OCI-LY7 (cell line): ENCODE measurements around the gene NFATC3. TPM values are rescaled to one million over a fixed set of nuclear protein-coding genes. Genes with fewer than 3 reads are reported as not detected.
A peak's percentile ranks its signal among the peaks of the same experiment; 100 is the strongest.

ENCODE experiments used
- BruUV-seq: library from RNA; stranded (reverse); fragments of 400-500 nt; replicated peaks from 2 replicates; lab custom pipeline; 2021; lab: Mats Ljungman, UMichigan
- CTCF ChIA-PET: fragments of 300-600 bp; sonication (Branson Sonifier 250); formaldehyde crosslinking; loops from one replicate; lab custom pipeline; 2022; ENCODE audit warnings: antibody characterized with exemption; ENCODE audit not compliant: unreplicated experiment; lab: Charles Lee
- POLR2A ChIA-PET: fragments of 300-600 bp; sonication (Branson Sonifier 250); formaldehyde crosslinking; loops from one replicate; lab custom pipeline; 2022; ENCODE audit warnings: antibody characterized with exemption; lab: Charles Lee
- DNase-seq: peaks from one replicate; pipeline ENCODE4 v3.0.0-alpha.2; 2015; ENCODE audit warnings: low spot score
- H2AFZ ChIP-seq: fragments of 200-600 bp; sonication (generic), shearing (Covaris generic); 2 replicates; pipeline ENCODE4 v1.6.1; 2014; ENCODE audit warnings: mild to moderate bottlenecking, antibody characterized with exemption, low read length, moderate library complexity
- H3K27ac ChIP-seq: fragments of 200-600 bp; sonication (generic); 2 replicates; pipeline ENCODE4 v1.5.1; 2014; ENCODE audit warnings: mixed run types, low read depth, mild to moderate bottlenecking, moderate library complexity, low read length, inconsistent platforms; ENCODE audit not compliant: poor library complexity, severe bottlenecking
- H3K36me3 ChIP-seq: fragments of 200-600 bp; sonication (generic); 2 replicates; pipeline ENCODE4 v1.6.1; 2014; ENCODE audit warnings: mild to moderate bottlenecking, antibody characterized with exemption, low read length, moderate library complexity, mixed read lengths; ENCODE audit not compliant: insufficient read depth
- H3K4me1 ChIP-seq: fragments of 200-600 bp; sonication (generic); 2 replicates; pipeline ENCODE4 v1.5.1; 2014; ENCODE audit warnings: mild to moderate bottlenecking, low read length; ENCODE audit not compliant: insufficient read depth, poor library complexity, severe bottlenecking
- H3K4me2 ChIP-seq: fragments of 200-600 bp; sonication (generic); 2 replicates; pipeline ENCODE4 v1.6.1; 2014; ENCODE audit warnings: mild to moderate bottlenecking, low read length
- H3K4me3 ChIP-seq: fragments of 200-600 bp; sonication (generic); 2 replicates; pipeline ENCODE4 v1.5.1; 2014; ENCODE audit warnings: mild to moderate bottlenecking, low read depth, low read length; ENCODE audit not compliant: poor library complexity, severe bottlenecking
- H3K79me2 ChIP-seq: fragments of 200-600 bp; sonication (generic); 2 replicates; pipeline ENCODE4 v1.6.1; 2016; ENCODE audit warnings: low read depth, mild to moderate bottlenecking, low read length, moderate library complexity, mixed read lengths; ENCODE audit not compliant: insufficient read depth
- H3K9me2 ChIP-seq: fragments of 200-600 bp; sonication (generic); 2 replicates; pipeline ENCODE4 v1.6.1; 2016; ENCODE audit warnings: mild to moderate bottlenecking, low read length, mixed read lengths; ENCODE audit not compliant: insufficient read depth
- H3K9me3 ChIP-seq: fragments of 200-600 bp; sonication (generic); 2 replicates; pipeline ENCODE4 v1.6.1; 2014; ENCODE audit warnings: mild to moderate bottlenecking, mixed run types, low read length, mixed read lengths
- H4K20me1 ChIP-seq: fragments of 200-600 bp; sonication (generic); 2 replicates; pipeline ENCODE4 v1.6.1; 2014; ENCODE audit warnings: mild to moderate bottlenecking, antibody characterized with exemption, low read length, moderate library complexity, mixed read lengths; ENCODE audit not compliant: insufficient read depth
- CTCF ChIP-seq: fragments of 200-600 bp; sonication (generic); conservative IDR thresholded peaks from 2 replicates; pipeline ENCODE4 v1.5.1; 2014; ENCODE audit warnings: mild to moderate bottlenecking, antibody characterized with exemption, low read length, moderate library complexity, mixed read lengths
- EZH2phosphoT487 ChIP-seq: fragments of 200-600 bp; sonication (generic); IDR thresholded peaks from 2 replicates; pipeline ENCODE4 v1.6.1; 2018; ENCODE audit warnings: low read depth, borderline replicate concordance, mild to moderate bottlenecking, mixed run types, antibody characterized with exemption, low read length, moderate library complexity, mixed read lengths
- intact Hi-C: fragments of 100-400 bp; cut with micrococcal nuclease; formaldehyde crosslinking; loops from one replicate; pipeline ENCODE4 v1.10.0; 2022; ENCODE audit not compliant: unreplicated experiment
- total RNA-seq, 2 experiments: library from RNA; depleted of rRNA in 1 of 2; stranded (reverse); fragments of >200 nt in 1 of 2; shearing (Covaris generic) in 1 of 2; gene quantifications; 2 replicates each; pipeline ENCODE4 v1.2.3, GENCODE V29; 2014 to 2022

NFATC3 gene
- total RNA-seq, 2 experiments from 2014 or later: 73.4 to 76.0 TPM

GRCh38 chr16:68202091-68202519 is 116.9 kb downstream of the NFATC3 start:
- no peaks in the 10 kb centered on the region for H3K4me1 ChIP-seq
- ChIA-PET POLR2A (no interaction called here), CTCF (interaction anchor here (0.6 kb wide), 1 partner anchor 1273 kb away, joined by 3 read pairs; no protein-coding TSS in a partner anchor)
- DNase-seq: peak; percentile 34
- intact Hi-C loops: no loop called here
- TF ChIP-seq EZH2phosphoT487: no peak
- no peak for TF ChIP-seq CTCF
- BruUV-seq: no TSS peak
- H3K27ac ChIP-seq: no peak overlapping the region
- H3K9me2 ChIP-seq: no peaks in the 10 kb centered on the region
- H3K9me3 ChIP-seq: no peaks in the 10 kb centered on the region
- H3K4me3 ChIP-seq: no peak overlapping the region
- H3K36me3 ChIP-seq: peaks cover 8% of the 10 kb centered on the region; the same call in 1 of the 2 replicates
- H4K20me1 ChIP-seq: no peaks in the 10 kb centered on the region
- H3K79me2 ChIP-seq: peaks cover 4% of the 10 kb centered on the region; the same call in 1 of the 2 replicates
- H3K4me2 ChIP-seq: no peak overlapping the region
- no peak overlapping the region for H2AFZ ChIP-seq

GRCh38 chr16:68206245-68206644 is 121.1 kb downstream of the NFATC3 start:
- POLR2A ChIA-PET: interaction anchor here (0.5 to 1.0 kb wide), 5 partner anchors 9 to 86 kb away, joined by 3 to 8 read pairs (median 4); no protein-coding TSS in a partner anchor
- Histone ChIP-seq H3K4me2 (no peak overlapping the region), H3K27ac (no peak overlapping the region), H3K4me3 (no peak overlapping the region), H3K9me3 (no peaks in the 10 kb centered on the region), H3K9me2 (no peaks in the 10 kb centered on the region), H2AFZ (no peak overlapping the region), H3K36me3 (peaks cover 16% of the 10 kb centered on the region), H3K4me1 (no peaks in the 10 kb centered on the region), H3K79me2 (peaks cover 4% of the 10 kb centered on the region; the same call in 1 of the 2 replicates), H4K20me1 (no peaks in the 10 kb centered on the region)
- no peak for TF ChIP-seq CTCF
- DNase-seq: no peak
- no TSS peak for BruUV-seq
- intact Hi-C loops: no loop called here
- CTCF ChIA-PET: no interaction called here

GRCh38 chr16:68214726-68215125 is 129.6 kb downstream of the NFATC3 start:
- Histone ChIP-seq H3K4me2 (no peak overlapping the region; the same call in 1 of the 2 replicates), H3K4me3 (no peak overlapping the region), H4K20me1 (no peaks in the 10 kb centered on the region), H3K36me3 (peaks cover 41% of the 10 kb centered on the region), H2AFZ (no peak overlapping the region), H3K4me1 (peaks cover 18% of the 10 kb centered on the region), H3K9me3 (no peaks in the 10 kb centered on the region), H3K27ac (no peak overlapping the region), H3K9me2 (no peaks in the 10 kb centered on the region), H3K79me2 (peaks cover 14% of the 10 kb centered on the region; the same call in 1 of the 2 replicates)
- ChIA-PET POLR2A (interaction anchor here (1.5 kb wide), 1 partner anchor 9 kb away, joined by 4 read pairs; no protein-coding TSS in a partner anchor), CTCF (no interaction called here)
- intact Hi-C loops: no loop called here
- no peak for DNase-seq
- no peak for TF ChIP-seq EZH2phosphoT487
- TF ChIP-seq CTCF: no peak
- no TSS peak for BruUV-seq
